ENCODE results near the gene HOXA9. TPM values are rescaled to one million over a fixed set of nuclear protein-coding genes. Genes with fewer than 3 reads are reported as not detected.
A peak's percentile ranks its signal among the peaks of the same experiment; 100 is the strongest.

The HOXA9 gene
- total RNA-seq, 1 donor from 2014 or later, result not detected

DNA sequence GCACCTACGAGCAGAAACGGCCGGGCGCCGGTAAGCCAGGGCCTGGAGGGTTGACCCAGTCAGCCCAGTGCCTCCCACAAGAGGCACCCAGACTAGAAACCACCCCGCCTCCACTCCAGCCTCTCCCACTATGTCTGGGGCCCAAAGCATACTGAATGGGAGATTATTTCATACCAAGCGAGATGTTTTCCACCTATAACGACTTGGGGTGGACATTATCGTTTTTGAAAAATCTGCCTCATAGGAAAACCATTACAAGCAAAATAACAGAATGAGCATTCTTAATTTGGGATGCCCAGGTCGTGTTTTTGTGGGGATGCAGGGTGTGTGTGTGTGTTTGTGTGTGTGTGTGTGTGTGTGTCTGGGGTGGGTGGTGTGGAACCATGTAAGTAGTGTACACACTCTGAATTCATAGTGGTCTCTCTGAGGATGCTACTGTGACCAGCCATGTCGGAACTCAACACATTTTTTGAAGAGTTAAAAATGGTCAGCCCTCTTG, 19.4 kb downstream of the HOXA9 start:
- H3K4me1 ChIP-seq, result peaks cover 7% of the 10 kb centered on the region
- peaks cover 91% of the 10 kb centered on the region for H3K27me3 Mint-ChIP-seq (ENCODE audit: insufficient read depth, low read depth)

GRCh38 chr7:27145165-27145913, 20.0 kb downstream of the HOXA9 start:
- peaks cover 7% of the 10 kb centered on the region for H3K4me1 ChIP-seq
- H3K4me3 ChIP-seq, result no peak overlapping the region
- no peaks in the 10 kb centered on the region for H3K36me3 ChIP-seq
- Mint-ChIP-seq H3K9me3 (peaks cover 25% of the 10 kb centered on the region), H3K4me3 (no peak overlapping the region), H3K27me3 (ENCODE audit: insufficient read depth, low read depth) (peaks cover 91% of the 10 kb centered on the region), H3K4me1 (peaks cover 8% of the 10 kb centered on the region), H3K36me3 (no peaks in the 10 kb centered on the region), H3K27ac (no peak overlapping the region)
- no peaks in the 10 kb centered on the region for H3K79me2 ChIP-seq (ENCODE audit: low read depth)
- H4K20me1 ChIP-seq (ENCODE audit: low read depth), result peaks cover 80% of the 10 kb centered on the region
- no peaks in the 10 kb centered on the region for H3F3A ChIP-seq (ENCODE audit: low read depth)
- no peak overlapping the region for H3K4me2 ChIP-seq
- no peak for DNase-seq (ENCODE audit: low spot score)
- peak; percentile 89 for TF ChIP-seq EZH2 (IDR thresholded peaks at IDR 0.05)
- peak; percentile 83 for TF ChIP-seq EZH2phosphoT487 (IDR thresholded peaks at IDR 0.05)
- TF ChIP-seq, protein P1, sequence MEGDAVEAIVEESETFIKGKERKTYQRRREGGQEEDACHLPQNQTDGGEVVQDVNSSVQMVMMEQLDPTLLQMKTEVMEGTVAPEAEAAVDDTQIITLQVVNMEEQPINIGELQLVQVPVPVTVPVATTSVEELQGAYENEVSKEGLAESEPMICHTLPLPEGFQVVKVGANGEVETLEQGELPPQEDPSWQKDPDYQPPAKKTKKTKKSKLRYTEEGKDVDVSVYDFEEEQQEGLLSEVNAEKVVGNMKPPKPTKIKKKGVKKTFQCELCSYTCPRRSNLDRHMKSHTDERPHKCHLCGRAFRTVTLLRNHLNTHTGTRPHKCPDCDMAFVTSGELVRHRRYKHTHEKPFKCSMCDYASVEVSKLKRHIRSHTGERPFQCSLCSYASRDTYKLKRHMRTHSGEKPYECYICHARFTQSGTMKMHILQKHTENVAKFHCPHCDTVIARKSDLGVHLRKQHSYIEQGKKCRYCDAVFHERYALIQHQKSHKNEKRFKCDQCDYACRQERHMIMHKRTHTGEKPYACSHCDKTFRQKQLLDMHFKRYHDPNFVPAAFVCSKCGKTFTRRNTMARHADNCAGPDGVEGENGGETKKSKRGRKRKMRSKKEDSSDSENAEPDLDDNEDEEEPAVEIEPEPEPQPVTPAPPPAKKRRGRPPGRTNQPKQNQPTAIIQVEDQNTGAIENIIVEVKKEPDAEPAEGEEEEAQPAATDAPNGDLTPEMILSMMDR (IDR thresholded peaks at IDR 0.05), result no peak
- no peaks in the 10 kb centered on the region for H3K9me3 ChIP-seq (ENCODE audit: low read depth)
- H3K9ac ChIP-seq, result no peak overlapping the region
- H2AFZ ChIP-seq (replicated peaks), result no peak overlapping the region
- peaks cover 100% of the 10 kb centered on the region for H3K27me3 ChIP-seq
- no peak overlapping the region for H3K27ac ChIP-seq

More for the DNA sequence above, 19.4 kb downstream of the HOXA9 start:
- Histone ChIP-seq H3K4me3 (no peak overlapping the region), H3K36me3 (no peaks in the 10 kb centered on the region), H3K4me2 (no peak overlapping the region), H4K20me1 (ENCODE audit: low read depth) (peaks cover 76% of the 10 kb centered on the region), H2AFZ (replicated peaks) (no peak overlapping the region), H3K27ac (no peak overlapping the region), H3F3A (ENCODE audit: low read depth) (no peaks in the 10 kb centered on the region), H3K9ac (no peak overlapping the region), H3K79me2 (ENCODE audit: low read depth) (no peaks in the 10 kb centered on the region), H3K27me3 (peaks cover 100% of the 10 kb centered on the region), H3K9me3 (ENCODE audit: low read depth) (no peaks in the 10 kb centered on the region)
- TF ChIP-seq EZH2 (IDR thresholded peaks at IDR 0.05) (no peak), EZH2phosphoT487 (IDR thresholded peaks at IDR 0.05) (no peak)
- TF ChIP-seq, protein P1 (IDR thresholded peaks at IDR 0.05), result no peak
- Mint-ChIP-seq H3K36me3 (no peaks in the 10 kb centered on the region), H3K27ac (no peak overlapping the region), H3K4me3 (no peak overlapping the region), H3K4me1 (peaks cover 8% of the 10 kb centered on the region), H3K9me3 (peaks cover 25% of the 10 kb centered on the region)
- no peak for DNase-seq (ENCODE audit: low spot score)

GRCh38 chr7:27144781-27145164, 20.6 kb downstream of the HOXA9 start:
- Histone ChIP-seq H2AFZ (replicated peaks) (no peak overlapping the region), H3K4me2 (no peak overlapping the region), H3K79me2 (ENCODE audit: low read depth) (no peaks in the 10 kb centered on the region), H3F3A (ENCODE audit: low read depth) (no peaks in the 10 kb centered on the region), H3K9ac (no peak overlapping the region), H3K4me3 (no peak overlapping the region), H3K36me3 (no peaks in the 10 kb centered on the region), H3K27ac (no peak overlapping the region), H4K20me1 (ENCODE audit: low read depth) (peaks cover 85% of the 10 kb centered on the region), H3K4me1 (peaks cover 7% of the 10 kb centered on the region), H3K9me3 (ENCODE audit: low read depth) (no peaks in the 10 kb centered on the region), H3K27me3 (peaks cover 100% of the 10 kb centered on the region)
- peaks cover 25% of the 10 kb centered on the region for H3K9me3 Mint-ChIP-seq
- H3K36me3 Mint-ChIP-seq, result no peaks in the 10 kb centered on the region
- H3K27me3 Mint-ChIP-seq (ENCODE audit: insufficient read depth, low read depth), result peaks cover 91% of the 10 kb centered on the region
- no peak for DNase-seq (ENCODE audit: low spot score)
- H3K4me1 Mint-ChIP-seq, result peaks cover 8% of the 10 kb centered on the region
- H3K27ac Mint-ChIP-seq, result no peak overlapping the region
- TF ChIP-seq EZH2phosphoT487 (IDR thresholded peaks at IDR 0.05) (no peak), EZH2 (IDR thresholded peaks at IDR 0.05) (no peak)
- TF ChIP-seq, protein P1 (IDR thresholded peaks at IDR 0.05), result no peak
- no peak overlapping the region for H3K4me3 Mint-ChIP-seq
